IMR-90 (cell line): ENCODE results near the gene ZNF785.

Source experiments
- MXI1 ChIP-seq: IDR thresholded peaks from 2 replicates; pipeline ENCODE4 v1.6.1; 2012; ENCODE audit warnings: low read depth, mild to moderate bottlenecking, low read length, moderate library complexity, borderline replicate concordance
- TF ChIP-seq, protein P1 (sequence below): conservative IDR thresholded peaks from 2 replicates; pipeline ENCODE4 v1.5.1; 2012; ENCODE audit warnings: mild to moderate bottlenecking, low read depth, low read length, improper control_type of control experiment
- TF ChIP-seq, protein P2 (sequence below): fragments of 150-350 bp; IDR thresholded peaks from 2 replicates; pipeline ENCODE4 v1.6.1; 2017; ENCODE audit warnings: mild to moderate bottlenecking, antibody characterized with exemption, low read length, low read depth

DNA sequence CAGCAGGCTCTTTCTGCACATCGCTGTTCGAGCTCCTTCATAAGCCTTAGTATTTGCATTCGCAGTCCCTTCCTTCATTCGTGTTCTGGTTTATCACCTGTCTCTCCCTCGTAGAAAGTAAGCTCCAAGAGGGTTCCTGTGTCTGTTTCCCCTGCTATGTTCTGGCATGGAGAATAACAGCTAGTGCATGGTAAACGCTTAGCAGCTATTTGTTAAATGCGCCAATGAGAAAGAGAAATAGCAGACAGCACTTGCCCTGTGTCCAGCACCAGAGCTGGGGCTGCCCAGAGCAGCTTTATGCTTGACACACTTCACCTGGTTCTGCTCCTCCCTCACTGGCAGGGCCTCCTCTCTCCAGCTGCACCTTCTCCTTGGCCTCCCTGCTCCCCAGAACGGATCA is 19.5 kb downstream of the ZNF785 start:
- TF ChIP-seq MXI1: no peak
- TF ChIP-seq, protein P1, sequence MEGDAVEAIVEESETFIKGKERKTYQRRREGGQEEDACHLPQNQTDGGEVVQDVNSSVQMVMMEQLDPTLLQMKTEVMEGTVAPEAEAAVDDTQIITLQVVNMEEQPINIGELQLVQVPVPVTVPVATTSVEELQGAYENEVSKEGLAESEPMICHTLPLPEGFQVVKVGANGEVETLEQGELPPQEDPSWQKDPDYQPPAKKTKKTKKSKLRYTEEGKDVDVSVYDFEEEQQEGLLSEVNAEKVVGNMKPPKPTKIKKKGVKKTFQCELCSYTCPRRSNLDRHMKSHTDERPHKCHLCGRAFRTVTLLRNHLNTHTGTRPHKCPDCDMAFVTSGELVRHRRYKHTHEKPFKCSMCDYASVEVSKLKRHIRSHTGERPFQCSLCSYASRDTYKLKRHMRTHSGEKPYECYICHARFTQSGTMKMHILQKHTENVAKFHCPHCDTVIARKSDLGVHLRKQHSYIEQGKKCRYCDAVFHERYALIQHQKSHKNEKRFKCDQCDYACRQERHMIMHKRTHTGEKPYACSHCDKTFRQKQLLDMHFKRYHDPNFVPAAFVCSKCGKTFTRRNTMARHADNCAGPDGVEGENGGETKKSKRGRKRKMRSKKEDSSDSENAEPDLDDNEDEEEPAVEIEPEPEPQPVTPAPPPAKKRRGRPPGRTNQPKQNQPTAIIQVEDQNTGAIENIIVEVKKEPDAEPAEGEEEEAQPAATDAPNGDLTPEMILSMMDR: no peak
- TF ChIP-seq, protein P2, sequence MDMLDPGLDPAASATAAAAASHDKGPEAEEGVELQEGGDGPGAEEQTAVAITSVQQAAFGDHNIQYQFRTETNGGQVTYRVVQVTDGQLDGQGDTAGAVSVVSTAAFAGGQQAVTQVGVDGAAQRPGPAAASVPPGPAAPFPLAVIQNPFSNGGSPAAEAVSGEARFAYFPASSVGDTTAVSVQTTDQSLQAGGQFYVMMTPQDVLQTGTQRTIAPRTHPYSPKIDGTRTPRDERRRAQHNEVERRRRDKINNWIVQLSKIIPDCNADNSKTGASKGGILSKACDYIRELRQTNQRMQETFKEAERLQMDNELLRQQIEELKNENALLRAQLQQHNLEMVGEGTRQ: no peak
